ENCODE measurements around the gene WDR70. TPM values are rescaled to one million over a fixed set of nuclear protein-coding genes. Genes with fewer than 3 reads are reported as not detected.
"Not testable (repeated sequence)": the region's sequence is repeated elsewhere in the genome, so short reads cannot be mapped to it uniquely, and the experiment has no call there.

WDR70 gene
- total RNA-seq, 2 experiments from 2014 or later = 24.5 to 34.6 TPM

- Mint-ChIP-seq H3K4me1 (ENCODE audit: low read depth) (peaks cover 11% of the 10 kb centered on the region), H3K36me3 (ENCODE audit: low read depth) (peaks cover 66% of the 10 kb centered on the region), H3K4me3 (no peak overlapping the region), H3K27ac (no peak overlapping the region), H3K9me3 (no peaks in the 10 kb centered on the region), H3K27me3 (no peaks in the 10 kb centered on the region)
- ChIA-PET CTCF (no interaction called here), POLR2A (no interaction called here)
- intact Hi-C loops (cut with DNase I, micrococcal nuclease) = no loop called here
- no peaks in the 10 kb centered on the region for H3K9me3 ChIP-seq (ENCODE audit: control insufficient read depth in 1 of 2, insufficient read depth in 1 of 2, low read length in 2 of 2)
- H3K27ac ChIP-seq (ENCODE audit: low read depth in 1 of 2, low read length in 2 of 2) = no peak overlapping the region
- H3K27me3 ChIP-seq (ENCODE audit: control insufficient read depth in 1 of 2, insufficient read depth in 2 of 2, low read length in 2 of 2) = no peaks in the 10 kb centered on the region
- H3K4me3 ChIP-seq (ENCODE audit: low read length) = no peak overlapping the region
- ATAC-seq (ENCODE audit: poor library complexity) = no peak
- H3K36me3 ChIP-seq (ENCODE audit: insufficient read depth, low read length) = peaks cover 14% of the 10 kb centered on the region
- no peak for TF ChIP-seq CTCF (IDR thresholded peaks at IDR 0.05)
- DNase-seq = no peak
- H3K4me1 ChIP-seq (ENCODE audit: insufficient read depth, low read length) = no peaks in the 10 kb centered on the region
These were observed 57.2 kb downstream of the WDR70 start for GRCh38 chr5:37436146-37436934.

GRCh38 chr5:37437711-37438110 is 58.6 kb downstream of the WDR70 start:
- no peak overlapping the region for H3K27ac ChIP-seq (ENCODE audit: low read depth in 1 of 2, low read length in 2 of 2)
- peaks cover 11% of the 10 kb centered on the region for H3K4me1 Mint-ChIP-seq (ENCODE audit: low read depth)
- no peak overlapping the region for H3K27ac Mint-ChIP-seq
- H3K27me3 Mint-ChIP-seq = no peaks in the 10 kb centered on the region
- DNase-seq = no peak
- TF ChIP-seq CTCF (IDR thresholded peaks at IDR 0.05) = no peak
- no peaks in the 10 kb centered on the region for H3K9me3 Mint-ChIP-seq
- no peak for ATAC-seq (ENCODE audit: poor library complexity)
- no peaks in the 10 kb centered on the region for H3K27me3 ChIP-seq (ENCODE audit: control insufficient read depth in 1 of 2, insufficient read depth in 2 of 2, low read length in 2 of 2)
- H3K4me3 ChIP-seq (ENCODE audit: low read length) = no peak overlapping the region
- intact Hi-C loops (cut with DNase I, micrococcal nuclease) = no loop called here
- peaks cover 60% of the 10 kb centered on the region for H3K36me3 Mint-ChIP-seq (ENCODE audit: low read depth)
- ChIA-PET POLR2A (no interaction called here), CTCF (no interaction called here)
- no peaks in the 10 kb centered on the region for H3K9me3 ChIP-seq (ENCODE audit: control insufficient read depth in 1 of 2, insufficient read depth in 1 of 2, low read length in 2 of 2)
- H3K4me3 Mint-ChIP-seq = no peak overlapping the region
- no peaks in the 10 kb centered on the region for H3K4me1 ChIP-seq (ENCODE audit: insufficient read depth, low read length)
- peaks cover 10% of the 10 kb centered on the region for H3K36me3 ChIP-seq (ENCODE audit: insufficient read depth, low read length)

GRCh38 chr5:37445783-37446182 is 66.7 kb downstream of the WDR70 start:
- intact Hi-C loops (cut with DNase I, micrococcal nuclease); H3K4me1 Mint-ChIP-seq (ENCODE audit: low read depth); POLR2A ChIA-PET; H3K9me3 ChIP-seq (ENCODE audit: control insufficient read depth in 1 of 2, insufficient read depth in 1 of 2, low read length in 2 of 2); H3K4me3 Mint-ChIP-seq; ATAC-seq (ENCODE audit: poor library complexity); H3K27ac ChIP-seq (ENCODE audit: low read depth in 1 of 2, low read length in 2 of 2); CTCF ChIA-PET; H3K27me3 ChIP-seq (ENCODE audit: control insufficient read depth in 1 of 2, insufficient read depth in 2 of 2, low read length in 2 of 2); H3K4me3 ChIP-seq (ENCODE audit: low read length); H3K4me1 ChIP-seq (ENCODE audit: insufficient read depth, low read length); H3K27ac Mint-ChIP-seq; DNase-seq; H3K27me3 Mint-ChIP-seq; H3K9me3 Mint-ChIP-seq: not testable (repeated sequence)
- peaks cover 22% of the 10 kb centered on the region for H3K36me3 ChIP-seq (ENCODE audit: insufficient read depth, low read length)
- H3K36me3 Mint-ChIP-seq (ENCODE audit: low read depth) = peaks cover 77% of the 10 kb centered on the region

GRCh38 chr5:37448941-37449340 is 69.8 kb downstream of the WDR70 start:
- H3K4me1 Mint-ChIP-seq (ENCODE audit: low read depth) = no peaks in the 10 kb centered on the region

GRCh38 chr5:37451991-37452390 is 72.9 kb downstream of the WDR70 start:
- H3K9me3 ChIP-seq (ENCODE audit: control insufficient read depth in 1 of 2, insufficient read depth in 1 of 2, low read length in 2 of 2); H3K4me3 ChIP-seq (ENCODE audit: low read length); H3K27me3 ChIP-seq (ENCODE audit: control insufficient read depth in 1 of 2, insufficient read depth in 2 of 2, low read length in 2 of 2); CTCF ChIA-PET; H3K4me1 ChIP-seq (ENCODE audit: insufficient read depth, low read length); H3K4me1 Mint-ChIP-seq (ENCODE audit: low read depth); H3K27ac Mint-ChIP-seq; H3K27me3 Mint-ChIP-seq; H3K9me3 Mint-ChIP-seq; H3K27ac ChIP-seq (ENCODE audit: low read depth in 1 of 2, low read length in 2 of 2); H3K36me3 ChIP-seq (ENCODE audit: insufficient read depth, low read length); intact Hi-C loops (cut with DNase I, micrococcal nuclease); POLR2A ChIA-PET; DNase-seq; H3K4me3 Mint-ChIP-seq; ATAC-seq (ENCODE audit: poor library complexity): not testable (repeated sequence)
- peaks cover 87% of the 10 kb centered on the region for H3K36me3 Mint-ChIP-seq (ENCODE audit: low read depth)

More at GRCh38 chr5:37448941-37449340, 69.8 kb downstream of the WDR70 start:
- ChIA-PET POLR2A (no interaction called here), CTCF (no interaction called here)
- DNase-seq (no peak), ATAC-seq (ENCODE audit: poor library complexity) (no peak)
- Histone ChIP-seq H3K27ac (ENCODE audit: low read depth in 1 of 2, low read length in 2 of 2) (no peak overlapping the region), H3K27me3 (ENCODE audit: control insufficient read depth in 1 of 2, insufficient read depth in 2 of 2, low read length in 2 of 2) (no peaks in the 10 kb centered on the region), H3K36me3 (ENCODE audit: insufficient read depth, low read length) (peaks cover 14% of the 10 kb centered on the region), H3K9me3 (ENCODE audit: control insufficient read depth in 1 of 2, insufficient read depth in 1 of 2, low read length in 2 of 2) (peaks cover 3 to 9% of the 10 kb centered on the region in 2 experiments), H3K4me1 (ENCODE audit: insufficient read depth, low read length) (no peaks in the 10 kb centered on the region), H3K4me3 (ENCODE audit: low read length) (no peak overlapping the region)
- Mint-ChIP-seq H3K9me3 (no peaks in the 10 kb centered on the region), H3K36me3 (ENCODE audit: low read depth) (peaks cover 89% of the 10 kb centered on the region), H3K27me3 (no peaks in the 10 kb centered on the region), H3K27ac (no peak overlapping the region), H3K4me3 (no peak overlapping the region)
- intact Hi-C loops (cut with DNase I, micrococcal nuclease) = no loop called here
- no peak for TF ChIP-seq CTCF (IDR thresholded peaks at IDR 0.05)
